Measurements from ENCODE around the gene ZNF280B. TPM values are rescaled to one million over a fixed set of nuclear protein-coding genes. Genes with fewer than 3 reads are reported as not detected.
A peak's percentile ranks its signal among the peaks of the same experiment; 100 is the strongest.

ZNF280B gene
- total and polyA plus RNA-seq, 9 of the 15 experiments (the other 6 are each of a cell fraction or from before 2014, with no cell fraction given), result 7.7 to 29.9 (median 20.0) TPM

DNA sequence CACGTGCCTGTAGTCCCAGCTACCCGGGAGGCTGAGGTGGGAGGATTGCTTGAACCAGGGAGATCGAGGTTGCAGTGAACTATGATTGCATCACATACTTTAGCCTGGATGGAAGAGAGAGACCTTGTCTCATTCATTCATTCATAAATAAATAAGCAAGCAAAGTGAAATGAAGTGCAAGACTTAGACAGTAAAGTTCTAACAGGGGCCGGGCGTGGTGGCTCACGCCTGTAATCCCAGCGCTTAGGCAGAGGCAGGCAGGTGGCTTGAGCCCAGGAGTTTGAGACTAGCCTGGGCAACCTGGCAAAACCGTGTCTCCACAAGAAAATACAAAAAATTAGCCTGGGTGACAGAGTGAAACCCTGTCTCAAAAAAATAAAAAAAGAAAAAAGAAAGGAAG is 13.1 kb upstream of the ZNF280B start:
- Histone ChIP-seq H2AFZ (ENCODE audit: low read depth, low read length) (peak overlapping the region; percentile 88), H3K4me1 (replicated peaks in 1 of 2; ENCODE audit: control insufficient read depth in 2 of 2, insufficient read depth in 2 of 2, low read length in 2 of 2) (peaks cover 27 to 30% of the 10 kb centered on the region in 2 experiments), H3K9ac (ENCODE audit: insufficient read depth in 1 of 2, low read depth in 2 of 2, low read length in 2 of 2) (peak overlapping the region in 1 of 2 experiments; percentile 4; a peak in 1 of 4 replicates), H3K4me3 (no peak overlapping the region), H3K9me1 (ENCODE audit: control insufficient read depth, insufficient read depth, low read length) (peaks cover 4% of the 10 kb centered on the region), H3K27me3 (ENCODE audit: control insufficient read depth in 2 of 2, insufficient read depth in 2 of 2, low read length in 2 of 2) (no peaks in the 10 kb centered on the region), H3K36me3 (ENCODE audit: control insufficient read depth, insufficient read depth, low read length) (peaks cover 10% of the 10 kb centered on the region; the same call in 1 of the 3 replicates), H3K79me2 (ENCODE audit: control insufficient read depth, insufficient read depth, low read length) (peaks cover 20% of the 10 kb centered on the region), H3K9me3 (replicated peaks; ENCODE audit: control insufficient read depth, insufficient read depth, low read depth, low read length) (no peaks in the 10 kb centered on the region; the same call in 1 of the 2 replicates), H3K4me2 (ENCODE audit: insufficient read depth, low read length) (no peak overlapping the region), H4K20me1 (replicated peaks; ENCODE audit: control insufficient read depth, insufficient read depth, low read length) (no peaks in the 10 kb centered on the region), H3K27ac (ENCODE audit: extremely low read depth, low read depth, low read length) (peak overlapping the region; percentile 61; the same call in 1 of the 3 replicates)
- no peak for ATAC-seq
- TF ChIP-seq PTRF (tag; IDR thresholded peaks at IDR 0.05) (no peak), FOXA3 (CRISPR knock-in tag; conservative IDR thresholded peaks at IDR 0.05 in 1 of 2, IDR thresholded peaks at IDR 0.05 in 1 of 2) (no peak), FOXK1 (CRISPR knock-in tag; IDR thresholded peaks at IDR 0.05; ENCODE audit: borderline replicate concordance) (peak; percentile 74; the same call in 1 of the 2 replicates), ETV6 (IDR thresholded peaks at IDR 0.05; ENCODE audit: borderline replicate concordance in 1 of 2, low read depth in 2 of 2, low read length in 1 of 2) (no peak), ETV6 (CRISPR knock-in tag; IDR thresholded peaks at IDR 0.05; ENCODE audit: borderline replicate concordance) (0 out of 2 replicates have a peak, but pooled peaks have one; percentile 24), ZNF24 (IDR thresholded peaks at IDR 0.05) (no peak), SAFB (IDR thresholded peaks at IDR 0.05; ENCODE audit: borderline replicate concordance, low read depth, low read length) (no peak), ZNF561 (CRISPR knock-in tag; conservative IDR thresholded peaks at IDR 0.05) (no peak), ZNF507 (tag; conservative IDR thresholded peaks at IDR 0.05) (no peak), HDAC8 (tag; IDR thresholded peaks at IDR 0.05) (no peak), MAFG (tag; conservative IDR thresholded peaks at IDR 0.05) (no peak), SIN3A (IDR thresholded peaks at IDR 0.05; ENCODE audit: borderline replicate concordance in 2 of 2, control insufficient read depth in 1 of 2, low read depth in 2 of 2, low read length in 2 of 2) (no peak)
- TF ChIP-seq, protein P1, sequence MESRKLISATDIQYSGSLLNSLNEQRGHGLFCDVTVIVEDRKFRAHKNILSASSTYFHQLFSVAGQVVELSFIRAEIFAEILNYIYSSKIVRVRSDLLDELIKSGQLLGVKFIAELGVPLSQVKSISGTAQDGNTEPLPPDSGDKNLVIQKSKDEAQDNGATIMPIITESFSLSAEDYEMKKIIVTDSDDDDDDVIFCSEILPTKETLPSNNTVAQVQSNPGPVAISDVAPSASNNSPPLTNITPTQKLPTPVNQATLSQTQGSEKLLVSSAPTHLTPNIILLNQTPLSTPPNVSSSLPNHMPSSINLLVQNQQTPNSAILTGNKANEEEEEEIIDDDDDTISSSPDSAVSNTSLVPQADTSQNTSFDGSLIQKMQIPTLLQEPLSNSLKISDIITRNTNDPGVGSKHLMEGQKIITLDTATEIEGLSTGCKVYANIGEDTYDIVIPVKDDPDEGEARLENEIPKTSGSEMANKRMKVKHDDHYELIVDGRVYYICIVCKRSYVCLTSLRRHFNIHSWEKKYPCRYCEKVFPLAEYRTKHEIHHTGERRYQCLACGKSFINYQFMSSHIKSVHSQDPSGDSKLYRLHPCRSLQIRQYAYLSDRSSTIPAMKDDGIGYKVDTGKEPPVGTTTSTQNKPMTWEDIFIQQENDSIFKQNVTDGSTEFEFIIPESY (CRISPR knock-in tag; IDR thresholded peaks at IDR 0.05), result peak; percentile 95
- TF ChIP-seq, protein P2, sequence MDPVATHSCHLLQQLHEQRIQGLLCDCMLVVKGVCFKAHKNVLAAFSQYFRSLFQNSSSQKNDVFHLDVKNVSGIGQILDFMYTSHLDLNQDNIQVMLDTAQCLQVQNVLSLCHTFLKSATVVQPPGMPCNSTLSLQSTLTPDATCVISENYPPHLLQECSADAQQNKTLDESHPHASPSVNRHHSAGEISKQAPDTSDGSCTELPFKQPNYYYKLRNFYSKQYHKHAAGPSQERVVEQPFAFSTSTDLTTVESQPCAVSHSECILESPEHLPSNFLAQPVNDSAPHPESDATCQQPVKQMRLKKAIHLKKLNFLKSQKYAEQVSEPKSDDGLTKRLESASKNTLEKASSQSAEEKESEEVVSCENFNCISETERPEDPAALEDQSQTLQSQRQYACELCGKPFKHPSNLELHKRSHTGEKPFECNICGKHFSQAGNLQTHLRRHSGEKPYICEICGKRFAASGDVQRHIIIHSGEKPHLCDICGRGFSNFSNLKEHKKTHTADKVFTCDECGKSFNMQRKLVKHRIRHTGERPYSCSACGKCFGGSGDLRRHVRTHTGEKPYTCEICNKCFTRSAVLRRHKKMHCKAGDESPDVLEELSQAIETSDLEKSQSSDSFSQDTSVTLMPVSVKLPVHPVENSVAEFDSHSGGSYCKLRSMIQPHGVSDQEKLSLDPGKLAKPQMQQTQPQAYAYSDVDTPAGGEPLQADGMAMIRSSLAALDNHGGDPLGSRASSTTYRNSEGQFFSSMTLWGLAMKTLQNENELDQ (CRISPR knock-in tag; IDR thresholded peaks at IDR 0.05; ENCODE audit: borderline replicate concordance), result 0 out of 2 replicates have a peak, but pooled peaks have one; percentile 6
- TF ChIP-seq, protein P3, sequence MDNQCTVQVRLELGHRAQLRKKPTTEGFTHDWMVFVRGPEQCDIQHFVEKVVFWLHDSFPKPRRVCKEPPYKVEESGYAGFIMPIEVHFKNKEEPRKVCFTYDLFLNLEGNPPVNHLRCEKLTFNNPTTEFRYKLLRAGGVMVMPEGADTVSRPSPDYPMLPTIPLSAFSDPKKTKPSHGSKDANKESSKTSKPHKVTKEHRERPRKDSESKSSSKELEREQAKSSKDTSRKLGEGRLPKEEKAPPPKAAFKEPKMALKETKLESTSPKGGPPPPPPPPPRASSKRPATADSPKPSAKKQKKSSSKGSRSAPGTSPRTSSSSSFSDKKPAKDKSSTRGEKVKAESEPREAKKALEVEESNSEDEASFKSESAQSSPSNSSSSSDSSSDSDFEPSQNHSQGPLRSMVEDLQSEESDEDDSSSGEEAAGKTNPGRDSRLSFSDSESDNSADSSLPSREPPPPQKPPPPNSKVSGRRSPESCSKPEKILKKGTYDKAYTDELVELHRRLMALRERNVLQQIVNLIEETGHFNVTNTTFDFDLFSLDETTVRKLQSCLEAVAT (IDR thresholded peaks at IDR 0.05), result no peak
- FAIRE-seq, result no peak
- BruUV-seq (replicated peaks), result no TSS peak
- POLR2A ChIA-PET, result interaction anchor here (0.6 to 14.7 kb wide), 8 partner anchors 10 to 51 kb away, joined by 3 to 289 read pairs (median 48); partner anchors contain the start of genes PRAME and ZNF280B
- WGBS (ENCODE audit: insufficient coverage, low coverage, missing lambda C conversion rate), result 54% methylated on average over 8 of the region's 8 CpGs
- CTCF ChIA-PET (ENCODE audit: low intra/inter-chr PET ratio), result interaction anchor here (1.3 kb wide), 2 partner anchors 37 to 41 kb away, joined by 3 read pairs; partner anchors contain the start of gene PRAME
- in situ Hi-C loops (cut with MboI), result no loop called here
- DNase-seq (ENCODE audit: extremely low read depth in 1 of 4, low spot score in 3 of 4), result peak in 1 of 4 experiments; percentile 55
- intact Hi-C loops (cut with micrococcal nuclease), result no loop called here

Measured in K562 (cell line).